SW480 (cell line): Measurements from ENCODE around the gene ST8SIA2.

ENCODE experiments used
- DNase-seq: peaks from one replicate; pipeline ENCODE4 v3.0.0-alpha.2; 2016; ENCODE audit warnings: low spot score

ST8SIA2 gene

DNA sequence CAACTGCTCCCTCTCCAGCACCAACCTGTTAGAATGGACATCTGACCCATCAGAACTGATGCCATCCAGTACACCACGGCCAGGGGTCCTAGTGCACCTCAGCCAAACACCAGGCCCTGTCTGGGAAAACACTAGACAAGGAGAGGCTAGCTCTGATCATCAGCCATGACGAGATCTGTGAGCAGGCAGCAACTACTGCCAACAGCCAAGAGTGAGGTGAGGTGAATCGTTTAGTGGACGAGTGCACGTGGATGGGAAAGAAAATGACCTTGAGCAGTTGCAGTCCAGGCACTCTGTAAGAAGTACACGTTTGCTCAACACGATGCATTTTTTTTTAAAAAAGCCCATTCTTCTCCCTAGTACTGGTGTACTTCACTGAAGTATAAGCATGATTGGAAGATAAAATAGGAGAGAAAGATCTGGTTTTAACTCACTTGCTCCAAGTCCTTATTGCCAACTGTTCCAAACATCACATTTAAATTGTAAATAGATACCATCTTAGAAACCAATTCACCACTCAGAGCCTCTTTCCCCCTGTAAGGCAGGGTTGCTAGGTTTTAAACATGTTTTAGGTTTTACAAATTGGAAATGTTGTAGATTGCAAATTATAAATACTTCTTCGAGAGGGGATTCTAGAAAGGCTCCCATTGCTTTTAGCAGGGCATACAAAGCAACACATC, 5.7 kb downstream of the ST8SIA2 start:
- no peak for DNase-seq

DNA sequence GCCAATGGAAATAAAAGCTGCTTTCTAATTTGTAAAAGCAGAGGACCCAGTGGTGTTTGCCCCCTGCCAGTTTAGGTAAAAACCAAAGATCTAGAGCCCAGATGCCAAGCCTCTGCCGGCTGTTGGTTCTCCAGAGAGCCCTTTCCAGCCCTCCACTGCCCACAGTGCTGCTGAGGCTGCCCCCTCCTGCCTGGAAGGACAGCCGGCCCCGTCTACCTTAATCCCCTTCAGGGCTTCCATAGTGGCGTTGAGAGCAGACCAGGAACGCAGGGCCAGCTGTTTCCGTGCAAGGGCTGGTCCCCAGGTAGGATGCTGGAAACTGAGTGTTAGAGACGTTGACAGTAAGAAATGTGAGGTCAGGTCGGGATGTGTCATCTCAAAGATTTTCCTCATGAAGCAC, 6.9 kb downstream of the ST8SIA2 start:
- DNase-seq = no peak

DNA sequence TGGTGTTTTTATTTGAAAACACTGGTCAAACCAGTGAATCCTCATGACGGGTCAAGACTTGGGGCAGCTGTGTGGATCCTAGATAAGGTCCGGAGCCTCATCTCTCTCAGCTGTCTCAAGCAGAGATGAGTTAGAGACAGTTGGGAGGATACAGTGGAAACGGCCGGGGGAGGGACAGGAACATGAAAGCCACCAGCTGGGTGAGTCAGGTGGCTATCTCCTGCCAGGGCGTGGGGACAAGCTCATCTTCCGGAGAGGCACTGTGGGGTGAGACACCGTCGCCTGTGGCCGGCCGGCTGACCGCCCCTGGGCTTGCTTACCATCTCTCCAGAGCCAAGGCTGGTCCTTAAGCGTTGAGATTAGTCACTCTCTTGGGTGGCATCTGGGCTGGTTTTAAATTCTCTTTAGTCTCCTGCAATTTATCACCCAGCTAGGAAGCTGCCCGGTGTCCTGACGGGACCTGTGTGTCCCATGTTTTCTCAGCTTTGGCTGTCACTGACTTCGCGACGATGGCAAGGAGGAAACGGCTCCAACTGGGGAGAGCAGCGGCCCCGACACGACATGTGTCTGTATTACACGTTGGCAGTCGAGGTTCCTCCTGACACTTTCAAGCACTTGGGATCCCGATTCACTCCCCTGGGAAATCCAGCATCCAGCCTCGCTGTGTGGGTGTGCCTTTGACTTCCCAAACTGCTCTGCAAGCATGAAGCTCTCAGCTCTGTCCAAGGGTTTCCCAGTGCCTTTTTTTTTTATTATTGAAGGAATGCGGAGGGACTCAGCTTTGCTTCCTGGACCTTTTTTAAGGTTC, 7.5 kb downstream of the ST8SIA2 start:
- no peak for DNase-seq

DNA sequence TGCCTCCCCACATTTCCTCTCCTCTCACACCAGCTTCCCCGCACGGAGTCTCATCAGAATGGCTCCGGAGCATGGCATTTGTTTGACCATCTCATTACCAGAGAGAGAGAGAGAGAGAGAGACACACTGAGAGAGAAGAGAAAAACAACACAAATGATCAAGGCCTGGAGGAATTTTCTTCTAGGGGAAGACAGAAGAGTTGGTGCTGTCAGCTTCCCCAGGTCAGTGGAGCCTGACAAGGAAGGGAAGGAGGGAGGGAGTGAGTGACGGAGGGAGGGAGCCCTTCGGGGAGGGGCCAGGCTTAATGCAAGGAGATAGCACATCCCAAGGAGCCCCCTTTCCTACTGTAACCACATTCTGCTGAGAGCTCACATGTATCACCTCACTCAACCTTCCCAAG, 9.1 kb downstream of the ST8SIA2 start:
- no peak for DNase-seq

DNA sequence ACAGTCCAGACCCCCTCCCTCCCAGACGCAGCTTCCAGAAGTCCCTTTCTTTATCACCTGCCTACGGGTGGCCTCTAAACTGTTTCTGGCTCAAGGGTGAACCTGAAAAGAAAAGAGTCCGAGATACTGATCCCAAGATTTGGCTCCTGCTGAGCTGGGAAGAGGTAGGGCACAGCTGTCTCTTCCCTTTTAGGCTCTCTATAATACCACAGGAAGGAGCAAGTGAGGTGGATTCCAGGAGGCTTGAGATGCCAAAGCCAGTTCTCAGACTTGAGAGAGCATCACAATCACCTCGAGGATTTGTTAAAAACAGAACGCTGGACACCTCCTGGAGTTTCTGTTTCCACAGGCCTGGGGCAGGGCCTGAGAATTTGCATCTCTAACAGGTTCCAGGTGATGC, 12.3 kb downstream of the ST8SIA2 start:
- DNase-seq = no peak

DNA sequence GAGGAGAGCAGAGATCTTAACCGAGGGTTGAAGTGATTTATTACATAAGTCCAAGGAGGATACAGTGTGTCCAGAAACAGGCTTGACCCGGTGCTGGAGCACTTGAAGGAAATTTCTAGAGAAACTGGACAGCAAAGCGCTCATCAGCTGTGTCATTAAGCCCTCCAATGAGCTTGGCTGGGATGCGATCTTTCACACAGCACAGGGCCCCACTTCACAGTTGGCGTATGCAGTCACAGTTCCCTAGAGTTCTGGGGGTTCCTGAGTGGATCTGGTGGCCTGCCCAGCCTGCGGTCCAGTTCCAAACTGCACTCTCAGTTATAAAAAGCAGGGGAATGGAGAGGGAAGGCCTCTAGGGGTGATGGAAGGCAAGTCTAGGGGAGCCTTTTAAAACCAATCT, 13.6 kb downstream of the ST8SIA2 start:
- DNase-seq = no peak

DNA sequence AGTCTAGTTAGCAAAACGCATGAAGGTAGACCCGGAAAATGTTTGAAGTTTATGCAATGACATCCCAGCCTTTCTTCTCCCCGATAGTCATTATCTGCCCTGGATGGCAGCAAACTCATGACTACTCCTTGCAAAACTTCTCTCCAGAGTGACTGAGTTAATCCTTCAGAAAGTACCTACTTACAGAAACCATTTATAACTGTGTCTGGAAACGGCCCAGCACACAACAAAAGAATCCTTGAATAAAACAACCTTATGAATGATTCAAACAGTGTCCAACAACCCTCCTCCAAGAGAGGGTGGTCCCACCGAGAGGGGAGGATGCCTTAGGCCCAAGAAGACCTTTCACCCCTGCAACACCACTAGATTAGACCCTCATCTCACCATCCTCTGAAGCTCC, 14.2 kb downstream of the ST8SIA2 start:
- no peak for DNase-seq

DNA sequence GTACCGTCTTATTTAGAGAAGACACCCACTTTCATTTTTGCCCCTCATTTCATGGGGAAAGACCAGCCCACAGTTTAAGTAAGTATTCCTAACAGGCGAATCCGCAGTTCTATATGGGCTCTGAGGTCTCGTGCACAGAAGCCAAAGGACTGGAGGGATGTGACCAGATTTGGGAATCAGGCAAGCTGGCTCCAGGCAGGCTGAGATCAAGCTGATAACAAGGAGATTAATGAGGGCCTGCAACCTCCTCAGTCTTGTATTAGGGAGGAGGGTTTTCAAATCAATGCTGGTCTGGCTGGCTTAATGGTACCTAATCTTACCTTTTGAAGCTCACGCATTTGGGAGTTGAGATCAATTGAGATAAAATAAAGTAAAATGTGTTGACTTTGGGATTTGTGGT, 15.3 kb downstream of the ST8SIA2 start:
- DNase-seq = no peak

DNA sequence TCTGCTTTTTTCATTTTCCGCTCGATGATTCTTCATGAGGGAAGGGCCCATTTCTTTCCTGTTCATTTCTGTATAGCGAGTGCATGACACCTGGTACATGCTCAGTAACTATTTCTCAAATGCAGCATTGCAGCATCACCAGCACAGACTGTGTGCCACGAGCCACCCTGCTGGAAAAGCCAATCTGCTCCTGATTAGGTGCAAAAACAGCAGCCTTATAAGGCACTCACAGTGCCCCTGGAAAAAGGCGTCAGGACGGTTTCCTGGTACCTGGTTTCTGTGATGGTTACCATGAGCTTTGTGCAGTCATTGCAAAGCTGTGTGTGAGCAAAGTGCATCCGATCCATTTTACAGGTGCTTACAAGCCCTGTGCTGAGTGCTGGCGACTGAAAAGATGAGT, 15.8 kb downstream of the ST8SIA2 start:
- no peak for DNase-seq

DNA sequence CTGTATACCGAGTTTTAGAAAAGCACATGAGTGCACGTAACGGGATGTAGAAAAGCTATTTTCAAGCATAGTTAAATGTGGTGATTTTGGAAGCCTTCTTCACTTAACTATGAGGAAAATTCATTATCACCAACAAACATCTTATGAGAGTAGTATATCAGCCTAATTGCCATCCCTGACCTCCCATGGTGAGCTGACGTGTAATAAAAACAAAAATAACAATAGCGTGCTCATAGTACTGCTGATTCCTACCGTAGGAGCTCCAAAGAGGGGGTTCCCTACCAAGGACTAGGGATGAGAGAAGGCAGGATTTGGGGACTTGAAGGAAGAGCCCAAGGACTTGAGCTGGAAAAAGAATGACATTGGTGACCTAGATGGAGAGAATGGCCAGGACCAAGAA, 16.9 kb downstream of the ST8SIA2 start:
- no peak for DNase-seq

DNA sequence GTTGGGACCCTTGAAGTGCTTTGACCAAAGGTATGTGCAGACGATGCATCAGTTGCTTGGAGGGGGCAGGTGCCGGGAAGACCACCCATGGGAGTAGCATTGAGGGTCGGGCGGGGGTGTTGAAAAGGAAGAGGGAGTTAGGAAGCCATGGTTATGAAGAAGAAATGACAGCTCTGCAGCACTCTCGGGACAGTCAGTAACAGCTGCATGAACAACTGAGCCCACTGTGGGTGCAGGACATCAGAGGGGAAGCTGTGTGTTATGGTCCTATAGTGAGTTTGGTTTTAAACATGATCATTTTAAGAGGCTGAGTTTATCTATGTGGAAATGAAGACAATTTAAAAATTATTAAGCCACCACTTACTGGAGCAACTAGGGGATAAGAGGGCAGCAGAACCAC, 17.6 kb downstream of the ST8SIA2 start:
- DNase-seq = no peak

DNA sequence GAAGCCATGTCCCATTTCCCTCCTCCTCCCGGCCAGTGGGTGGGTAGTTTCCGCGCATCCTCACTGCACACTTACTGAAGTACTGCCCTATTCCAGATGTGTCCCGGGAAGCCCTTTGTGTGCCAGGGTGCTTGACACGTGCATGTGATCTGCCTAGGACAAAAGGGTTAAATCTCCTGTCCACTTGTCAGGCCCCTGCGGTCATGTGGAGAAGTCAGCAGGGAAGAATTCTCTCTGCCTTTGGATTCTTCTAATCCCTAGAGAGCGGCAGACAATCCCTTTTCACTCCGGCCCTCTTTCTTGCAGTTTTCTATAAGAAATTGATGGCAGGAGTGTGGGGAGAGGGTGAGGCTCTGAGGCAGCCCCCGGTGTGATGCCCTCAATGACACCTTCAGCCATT, 19.8 kb downstream of the ST8SIA2 start:
- DNase-seq = no peak

DNA sequence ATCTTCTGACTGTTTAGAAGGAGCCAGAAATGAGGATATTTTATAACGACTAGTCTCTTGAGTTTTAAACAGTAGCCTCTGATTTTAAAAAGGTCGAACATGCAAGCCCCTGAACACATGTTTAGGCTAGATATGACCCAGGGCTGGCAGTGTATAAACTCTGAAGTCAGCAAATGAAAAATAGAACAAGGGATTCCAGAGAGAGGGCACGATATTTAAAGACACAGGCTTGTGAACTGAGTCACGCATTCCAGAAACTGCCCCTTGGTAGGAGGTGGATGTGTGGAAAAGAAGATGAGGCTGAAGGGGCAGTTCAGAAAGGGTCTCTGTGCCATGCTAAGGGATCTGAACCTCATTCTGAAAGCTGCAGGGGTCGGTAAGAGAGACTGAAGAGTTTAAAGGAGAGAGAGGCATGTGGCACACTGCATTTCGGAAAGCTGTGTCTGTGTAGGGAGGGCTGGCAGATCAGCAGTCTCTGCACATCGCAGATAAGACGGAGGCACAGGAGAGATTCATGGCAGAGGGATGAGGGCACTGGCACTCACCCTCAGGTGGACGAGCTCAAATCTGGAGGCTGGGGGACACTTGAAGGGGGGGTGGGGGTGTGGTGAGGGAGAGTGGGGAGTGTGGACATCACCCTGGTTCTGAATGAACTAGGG, 22.1 kb downstream of the ST8SIA2 start:
- DNase-seq = no peak

DNA sequence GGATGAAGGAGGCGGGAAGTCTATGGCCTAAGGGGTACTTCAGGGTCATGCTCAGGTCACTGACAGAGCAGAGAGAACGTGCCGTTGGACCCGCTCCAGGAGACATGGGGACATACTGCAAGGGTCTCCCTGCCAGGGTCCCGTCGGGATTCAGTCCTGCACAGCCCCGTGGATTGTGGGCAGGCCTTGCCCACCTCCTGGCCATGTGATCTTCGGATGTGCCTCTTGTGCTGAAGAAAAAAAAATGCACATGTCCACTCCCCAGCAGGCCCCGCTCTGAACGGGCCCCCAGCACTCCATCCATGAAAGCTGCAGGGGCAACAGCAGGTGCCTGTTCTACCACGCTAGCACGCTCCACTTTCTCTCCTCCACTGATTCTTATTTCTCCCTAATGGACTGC, 22.9 kb downstream of the ST8SIA2 start:
- no peak for DNase-seq

DNA sequence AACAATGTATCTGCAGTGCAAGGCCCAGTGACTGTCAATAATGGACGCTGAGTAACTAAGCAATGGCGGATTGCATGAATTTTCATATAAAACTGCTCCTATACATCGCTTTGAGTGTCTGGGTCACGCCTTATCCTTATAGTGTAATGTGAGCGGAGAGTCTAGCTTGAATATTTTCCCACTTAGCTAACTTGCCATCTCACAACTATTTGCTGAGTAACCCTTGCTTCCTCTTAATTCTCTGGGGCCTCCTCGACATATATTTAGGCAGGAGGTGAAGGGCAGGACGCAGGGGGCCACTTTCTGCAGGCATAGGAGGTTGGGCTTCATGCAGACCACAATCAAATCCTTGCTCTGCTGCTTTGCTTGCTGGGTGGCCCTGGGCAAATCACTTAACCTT, 24.0 kb downstream of the ST8SIA2 start:
- DNase-seq = no peak

DNA sequence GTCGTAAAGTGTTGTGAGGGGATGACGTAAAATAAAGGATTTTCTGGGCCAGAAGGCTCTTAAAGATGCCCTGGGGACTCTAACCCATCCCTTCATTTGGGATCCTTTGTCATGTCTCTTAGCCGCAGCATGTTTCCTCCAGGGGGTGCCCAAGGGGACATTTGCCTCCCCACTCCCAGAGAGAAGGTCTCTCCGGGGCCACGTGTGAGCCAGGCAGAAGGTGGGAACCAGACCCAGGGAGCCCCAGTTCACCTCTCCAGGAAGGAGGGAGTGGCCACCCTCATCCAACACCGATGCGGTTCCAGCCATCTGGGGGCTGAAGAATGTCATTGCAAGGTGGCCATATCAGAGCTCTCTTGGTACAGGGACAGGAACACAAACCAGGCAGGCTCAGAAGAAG, 25.2 kb downstream of the ST8SIA2 start:
- DNase-seq = no peak

DNA sequence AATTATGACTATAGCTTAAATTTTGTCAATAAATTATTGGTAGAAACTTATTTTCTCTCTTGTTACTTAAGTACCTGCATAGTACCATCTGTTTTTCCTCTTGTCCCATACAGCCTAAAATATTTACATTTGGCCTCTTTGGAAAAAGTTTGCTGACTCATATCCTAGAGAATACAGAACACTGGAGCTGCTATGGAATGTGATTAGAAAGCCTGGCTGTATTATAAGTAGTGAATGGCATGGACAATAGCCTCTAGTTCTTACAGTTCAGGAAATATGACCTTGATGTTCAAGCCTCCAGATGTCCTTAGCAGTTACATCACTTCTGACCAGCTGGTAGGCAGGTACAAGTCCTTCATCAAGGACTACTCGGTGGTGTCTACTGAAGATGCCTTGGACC, 28.3 kb downstream of the ST8SIA2 start:
- DNase-seq = no peak

DNA sequence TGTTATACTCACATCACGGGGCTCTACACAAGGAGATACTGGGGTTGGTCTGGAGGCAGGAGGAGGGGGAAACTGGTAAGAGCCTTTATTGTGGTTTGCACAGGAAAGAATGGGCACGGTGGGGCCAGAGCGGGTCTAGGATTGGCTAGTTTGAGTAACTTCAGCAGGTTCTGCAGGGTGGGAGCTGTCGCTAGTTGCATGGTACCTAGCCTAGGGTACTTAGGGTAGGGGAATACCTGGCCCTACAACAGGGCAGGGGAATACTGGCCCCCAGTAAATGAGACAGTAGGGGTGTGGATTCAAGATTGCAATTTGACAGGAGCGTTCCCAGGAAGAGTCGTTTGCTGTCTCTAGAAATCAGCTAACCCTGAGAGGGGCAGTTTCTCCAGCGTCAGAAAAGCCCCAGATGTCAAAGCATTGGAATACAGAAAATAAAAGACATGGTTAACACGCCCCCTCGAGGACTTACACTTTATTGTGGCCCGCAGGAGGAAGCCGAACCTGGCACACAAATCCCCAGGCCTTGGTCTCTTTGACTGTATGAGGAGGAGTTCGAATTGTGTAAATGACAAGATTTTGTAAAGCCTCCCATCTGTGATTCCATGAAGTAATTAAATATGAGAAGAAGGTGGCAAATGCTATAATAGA, 32.0 kb downstream of the ST8SIA2 start:
- DNase-seq = no peak

DNA sequence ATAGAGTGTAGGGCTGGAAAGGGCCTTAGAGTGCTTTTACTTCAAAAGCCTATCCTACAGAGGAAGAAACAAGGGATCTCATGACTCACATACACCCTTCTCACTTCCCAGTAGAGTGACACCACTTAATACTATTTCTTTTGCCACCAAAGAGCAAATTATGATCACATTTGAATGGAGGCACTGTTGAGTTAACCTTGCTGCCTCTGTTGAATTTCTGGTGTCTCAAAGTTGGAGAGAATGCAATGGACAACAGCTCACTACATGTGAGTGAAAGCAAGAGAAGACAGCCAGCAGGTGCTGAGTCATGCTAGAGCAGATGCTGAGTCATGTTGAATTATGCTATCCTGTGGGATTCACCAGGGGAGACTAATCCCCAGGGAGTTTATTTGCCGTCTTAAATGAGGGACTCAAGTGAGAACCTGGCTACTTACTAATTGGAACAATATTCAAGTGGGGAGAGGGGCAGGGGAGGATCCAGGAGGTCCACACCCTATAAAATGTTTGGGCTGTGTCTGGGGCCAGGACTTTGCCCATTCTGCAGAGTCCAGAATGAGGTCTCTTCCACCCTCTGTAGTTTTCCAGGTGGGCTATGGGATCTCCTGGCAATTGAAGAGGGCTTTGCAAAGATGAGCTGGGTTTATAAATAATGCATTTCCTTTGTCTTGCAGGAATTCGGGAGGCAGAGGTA, 35.8 kb downstream of the ST8SIA2 start:
- peak; percentile 60 for DNase-seq

DNA sequence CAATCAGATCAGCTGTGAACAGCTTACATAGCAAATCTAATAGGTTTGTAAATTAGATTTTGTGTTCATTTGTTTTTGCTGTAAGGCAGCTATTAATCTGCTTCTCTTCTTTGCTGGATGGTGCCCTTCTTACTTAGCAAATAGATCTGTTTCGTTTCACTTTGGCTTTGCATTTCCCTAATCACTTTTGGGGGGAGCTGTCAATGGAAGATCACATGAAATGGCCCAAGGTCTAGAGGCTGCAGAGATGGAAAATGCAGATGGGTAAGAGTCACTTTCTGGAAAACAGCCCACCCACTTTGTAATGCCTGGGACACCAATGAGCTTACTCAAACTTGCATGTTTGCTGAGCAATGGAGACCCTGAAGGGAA, 36.4 kb downstream of the ST8SIA2 start:
- no peak for DNase-seq

DNA sequence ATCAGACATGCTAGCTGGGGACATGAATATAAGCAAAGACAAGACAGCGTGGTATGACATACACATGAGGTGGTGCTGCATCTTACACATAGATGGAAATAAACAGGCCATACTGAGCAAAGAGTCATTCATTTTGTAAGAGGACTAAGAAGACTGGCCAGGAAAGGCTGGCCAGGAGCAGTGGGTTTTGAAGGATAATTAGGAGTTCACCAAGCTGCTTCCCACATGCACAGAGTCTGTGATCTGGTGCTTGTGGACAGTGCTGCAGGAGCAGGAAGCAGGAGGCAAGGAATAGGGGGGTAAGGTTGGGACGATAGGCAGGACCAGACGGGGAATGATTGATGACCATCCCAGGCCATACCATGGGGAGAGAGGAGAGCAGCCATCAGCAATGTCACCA, 41.5 kb downstream of the ST8SIA2 start:
- DNase-seq = no peak

DNA sequence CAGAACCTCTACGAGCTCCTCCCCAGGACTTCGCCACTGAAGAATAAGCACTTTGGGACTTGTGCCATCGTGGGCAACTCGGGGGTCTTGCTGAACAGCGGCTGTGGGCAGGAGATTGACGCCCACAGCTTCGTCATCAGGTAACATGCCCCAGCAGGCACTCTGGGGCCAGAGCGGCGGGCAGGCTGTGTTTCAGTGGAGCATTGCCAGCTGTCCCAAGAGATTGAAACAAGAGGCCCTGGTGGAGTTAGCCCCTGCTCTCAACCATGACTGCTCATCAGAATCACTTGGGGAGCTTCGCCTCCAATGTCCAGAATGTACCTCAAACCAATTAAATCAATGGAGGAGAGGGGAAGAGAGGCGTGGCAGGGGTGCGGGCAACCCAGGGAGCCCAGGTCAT, 44.8 kb downstream of the ST8SIA2 start:
- no peak for DNase-seq
